Heart left ventricle (tissue), 16 donors: ENCODE results near the gene COLEC12. TPM values are rescaled to one million over a fixed set of nuclear protein-coding genes. Genes with fewer than 3 reads are reported as not detected.

ENCODE experiments used
- ATAC-seq, 4 donors: fragments of 200-7000 bp; cut with Tn5 transposase; one replicate each; pipeline ENCODE4 v1.9.1; 2020 to 2022; ENCODE audit warnings: moderate library complexity in 4 of 4, mild to moderate bottlenecking in 3 of 4, moderate number of reproducible peaks in 1 of 4
- DNase-seq, 5 donors: peaks; one replicate each; pipeline ENCODE4 v3.0.0-alpha.2; 2020
- H3K27ac ChIP-seq, 12 donors: fragments of 200-600 bp; sonication (generic) in 4 of 12; one replicate each; pipeline versions ENCODE4 v1.5.0 to v1.8.0; 2016 to 2022; ENCODE audit warnings: mild to moderate bottlenecking in 2 of 12
- H3K27me3 ChIP-seq, 9 donors: fragments of 200-600 bp; sonication (generic) in 2 of 9; one replicate each; pipeline versions ENCODE4 v1.5.1 to v1.8.0; 2016 to 2022; ENCODE audit warnings: mild to moderate bottlenecking in 3 of 9
- H3K36me3 ChIP-seq, 9 donors: fragments of 200-600 bp; sonication (generic) in 2 of 9; one replicate each; pipeline versions ENCODE4 v1.5.0 to v1.8.0; 2018 to 2022; ENCODE audit warnings: mild to moderate bottlenecking in 2 of 9
- H3K4me1 ChIP-seq, 12 donors: fragments of 200-600 bp; sonication (generic) in 4 of 12; one replicate each; pipeline versions ENCODE4 v1.5.0 to v1.8.0; 2016 to 2022; ENCODE audit warnings: mild to moderate bottlenecking in 3 of 12
- H3K4me3 ChIP-seq, 12 donors: fragments of 200-600 bp; sonication (generic) in 4 of 12; one replicate each; pipeline versions ENCODE4 v1.5.0 to v1.8.0; 2017 to 2022; ENCODE audit warnings: mild to moderate bottlenecking in 9 of 12, moderate library complexity in 4 of 12
- H3K9me3 ChIP-seq, 12 donors: fragments of 200-600 bp; sonication (generic) in 4 of 12; one replicate each; pipeline versions ENCODE4 v1.5.0 to v1.8.0; 2016 to 2022; ENCODE audit warnings: mild to moderate bottlenecking in 1 of 12
- CTCF ChIP-seq, 12 donors: fragments of 200-600 bp; sonication (generic) in 4 of 12; IDR thresholded peaks; one replicate each; pipeline versions ENCODE4 v1.5.0 to v1.8.0; 2018 to 2022; ENCODE audit warnings: antibody characterized with exemption in 12 of 12, mild to moderate bottlenecking in 5 of 12
- POLR2A ChIP-seq, 2 donors: fragments of 450-650 bp; IDR thresholded peaks; one replicate each; pipeline ENCODE4 v1.6.1; 2017; ENCODE audit warnings: antibody characterized with exemption in 2 of 2, mild to moderate bottlenecking in 2 of 2, moderate library complexity in 2 of 2
- WGBS, 4 donors: extraction: QIAGEN DNeasy Blood & Tissue Kit in 2 of 4; methylation state at CpG; one replicate each; pipeline versions ENCODE4 v1.1.5 to v1.1.7; 2013 to 2018; 5-methylcytosine and 5-hydroxymethylcytosine counted together
- intact Hi-C, 10 donors: fragments of 100-400 bp; cut with DNase I; formaldehyde crosslinking; loops; one replicate each; pipeline versions ENCODE4 v1.11.1 to v1.14.2; 2022
- polyA plus RNA-seq, 2 donors: library from polyadenylated mRNA; stranded (reverse); fragments of 200-250 nt; gene quantifications; one replicate each; pipeline ENCODE4 v1.2.3, GENCODE V29; 2013
- total RNA-seq, 9 donors: library from RNA; depleted of rRNA in 2 of 9; stranded (reverse); fragments of >200 nt in 2 of 9; fragmentation: NEBNext Ultra II Directional in 3 of 9; extraction: Animal tissue kit (Norgen Biotek cat#: 25700) in 3 of 9; gene quantifications; one replicate each; pipeline versions ENCODE4 v1.1.0 to v1.2.4, GENCODE V29; 2016 to 2023
- donor health status: ischemic (EF 13 %, LVEDD 7.1; RV severe dilation, severe dysfunction).
- donor health status: healthy with polysubstance abuse.
- donor health status: DM: no; HTN: yes; CAD: no.
- donor health status: DM: no; HTN: no; CAD: no.
- donor health status: ischemic (EF 25% LVEDD 6.9; RV normal size, moderate dysfunction).
- donor health status: ischemic (EF 25% LVEDD 5.7; RV mildly dilated, moderate dysfunction).
- donor health status: healthy.
- donor health status: DM: yes; HTN: yes; CAD: no.
- donor health status: ischemic (EF 35%, LVEDD 5.7; RV mildly dilated, moderate dysfunction).
- donor health status: nonischemic (EF 11% LVEDD 7.7; RV severe dilation, severe dysfunction).
- donor health status: DM: yes; HTN: yes; CAD: no.
- donor health status: PGD.
- donor health status: ischemic (EF 29% LVEDD 5.4; RV normal size, mild dysfunction).
- donor health status: nonischemic (EF 23%, LVEDD 6.1; RV moderate dilation, normal function).

Gene COLEC12
- total and polyA plus RNA-seq, 11 donors, result 2.2 to 35.9 (median 7.9) TPM

GRCh38 chr18:378079-378478, 122.4 kb downstream of the COLEC12 start:
- TF ChIP-seq CTCF (IDR thresholded peaks at IDR 0.05) (no peak), POLR2A (IDR thresholded peaks at IDR 0.05) (no peak)
- intact Hi-C loops, result loop anchor here in 2 of 10 donors (10.0 kb wide), 1 partner anchor 77 kb away; no protein-coding TSS in a partner anchor
- Histone ChIP-seq H3K4me1 (peaks cover 0 to 76% (median 21%) of the 10 kb centered on the region in 12 donors), H3K27me3 (no peaks in the 10 kb centered on the region), H3K9me3 (no peaks in the 10 kb centered on the region), H3K36me3 (no peaks in the 10 kb centered on the region), H3K4me3 (no peak overlapping the region), H3K27ac (peak overlapping the region in 4 of 12 donors; percentile 59 to 85 (median 60))
- ATAC-seq, result peak in 1 of 4 donors; percentile 42
- no peak for DNase-seq
- 77 to 86% (median 83%) methylated on average over 8 of the region's 8 CpGs for WGBS, 4 donors

- Histone ChIP-seq H3K4me3 (no peak overlapping the region), H3K4me1 (peaks cover 0 to 84% (median 22%) of the 10 kb centered on the region in 12 donors), H3K27ac (peak overlapping the region in 7 of 12 donors; percentile 26 to 62 (median 52)), H3K36me3 (no peaks in the 10 kb centered on the region), H3K27me3 (no peaks in the 10 kb centered on the region), H3K9me3 (no peaks in the 10 kb centered on the region)
- 80 to 92% (median 87%) methylated on average over 9 to 10 of the region's 10 CpGs for WGBS, 4 donors
- no peak for DNase-seq
- intact Hi-C loops, result loop anchor here in 2 of 10 donors (10.0 kb wide), 1 partner anchor 78 kb away; no protein-coding TSS in a partner anchor
- no peak for ATAC-seq
- no peak for TF ChIP-seq CTCF (IDR thresholded peaks at IDR 0.05)
- TF ChIP-seq POLR2A (IDR thresholded peaks at IDR 0.05), result no peak
These were observed 123.4 kb downstream of the COLEC12 start for GRCh38 chr18:377088-377487.

GRCh38 chr18:376311-376710, 124.2 kb downstream of the COLEC12 start:
- Histone ChIP-seq H3K27ac (peak overlapping the region in 9 of 12 donors; percentile 10 to 62 (median 50)), H3K27me3 (no peaks in the 10 kb centered on the region), H3K4me3 (no peak overlapping the region), H3K9me3 (no peaks in the 10 kb centered on the region), H3K36me3 (no peaks in the 10 kb centered on the region), H3K4me1 (peaks cover 0 to 92% (median 26%) of the 10 kb centered on the region in 12 donors)
- peak in 2 of 5 donors; percentile 35 to 42 for DNase-seq
- ATAC-seq, result peak; percentile 34 to 61 (median 58)
- intact Hi-C loops, result loop anchor here in 2 of 10 donors (10.0 kb wide), 1 partner anchor 78 kb away; no protein-coding TSS in a partner anchor
- 31 to 51% (median 43%) methylated on average over 3 of the region's 3 CpGs for WGBS, 4 donors
- TF ChIP-seq CTCF (IDR thresholded peaks at IDR 0.05) (no peak), POLR2A (IDR thresholded peaks at IDR 0.05) (no peak)

GRCh38 chr18:374721-375168, 125.8 kb downstream of the COLEC12 start:
- ATAC-seq (peak; percentile 10 to 55 (median 38)), DNase-seq (peak in 3 of 5 donors; percentile 13 to 38 (median 33))
- TF ChIP-seq POLR2A (IDR thresholded peaks at IDR 0.05), result no peak
- TF ChIP-seq CTCF (IDR thresholded peaks at IDR 0.05), result no peak
- no peaks in the 10 kb centered on the region for H3K27me3 ChIP-seq
- peaks cover 0 to 92% (median 31%) of the 10 kb centered on the region in 12 donors for H3K4me1 ChIP-seq
- H3K4me3 ChIP-seq, result no peak overlapping the region
- intact Hi-C loops, result loop anchor here in 2 of 10 donors (10.0 kb wide), 1 partner anchor 80 kb away; no protein-coding TSS in a partner anchor
- 56 to 61% (median 60%) methylated on average over 4 of the region's 4 CpGs for WGBS, 4 donors
- peak overlapping the region in 8 of 12 donors; percentile 6 to 60 (median 38) for H3K27ac ChIP-seq
- H3K9me3 ChIP-seq, result no peaks in the 10 kb centered on the region
- H3K36me3 ChIP-seq, result no peaks in the 10 kb centered on the region
